GM12892 (cell line): ENCODE results near the gene ACVR2A.

Source experiments
- POLR2A ChIP-seq: IDR thresholded peaks from 2 replicates; pipeline ENCODE4 v1.6.1; 2011; ENCODE audit warnings: low read depth, low read length, control low read depth
- POLR2AphosphoS5 ChIP-seq: IDR thresholded peaks from 2 replicates; pipeline ENCODE4 v1.6.1; 2011; ENCODE audit warnings: low read depth, low read length, control low read depth
- TAF1 ChIP-seq: IDR thresholded peaks from 2 replicates; pipeline ENCODE4 v1.6.1; 2011; ENCODE audit warnings: low read depth, mild to moderate bottlenecking, control low read depth, low read length, borderline replicate concordance

- TF ChIP-seq POLR2A, result no peak
- TF ChIP-seq TAF1, result no peak
- no peak for TF ChIP-seq POLR2AphosphoS5
These were observed 22.2 kb downstream of the ACVR2A start for GRCh38 chr2:147867050-147867449.
